ENCODE data around the gene SCN4B. TPM values are rescaled to one million over a fixed set of nuclear protein-coding genes. Genes with fewer than 3 reads are reported as not detected.

The SCN4B gene
- total RNA-seq, 4 donors from 2014 or later: 1.8 to 7.3 (median 2.5) TPM

GRCh38 chr11:118168316-118168715 lies 15.7 kb upstream of the SCN4B start:
- Histone ChIP-seq H3K27ac (no peak overlapping the region), H3K4me1 (peaks cover 0 to 3% of the 10 kb centered on the region in 2 donors), H3K36me3 (no peaks in the 10 kb centered on the region), H3K4me3 (no peak overlapping the region), H3K9me3 (no peaks in the 10 kb centered on the region), H3K27me3 (no peaks in the 10 kb centered on the region)
- no peak for DNase-seq
- TF ChIP-seq CTCF (IDR thresholded peaks at IDR 0.05) (no peak), POLR2A (IDR thresholded peaks at IDR 0.05) (no peak)
- intact Hi-C loops (cut with DNase I; ENCODE audit: low total_unique reads): no loop called here

GRCh38 chr11:118167906-118168305 lies 15.3 kb upstream of the SCN4B start:
- intact Hi-C loops (cut with DNase I; ENCODE audit: low total_unique reads): no loop called here
- no peaks in the 10 kb centered on the region for H3K27me3 ChIP-seq
- no peak overlapping the region for H3K4me3 ChIP-seq
- DNase-seq: no peak
- TF ChIP-seq CTCF (IDR thresholded peaks at IDR 0.05) (no peak), POLR2A (IDR thresholded peaks at IDR 0.05) (no peak)
- no peaks in the 10 kb centered on the region for H3K36me3 ChIP-seq
- no peaks in the 10 kb centered on the region for H3K9me3 ChIP-seq
- H3K27ac ChIP-seq: no peak overlapping the region
- peaks cover 0 to 3% of the 10 kb centered on the region in 2 donors for H3K4me1 ChIP-seq

GRCh38 chr11:118167253-118167652 lies 14.6 kb upstream of the SCN4B start:
- peaks cover 0 to 3% of the 10 kb centered on the region in 2 donors for H3K4me1 ChIP-seq
- intact Hi-C loops (cut with DNase I; ENCODE audit: low total_unique reads): no loop called here
- no peak overlapping the region for H3K4me3 ChIP-seq
- no peaks in the 10 kb centered on the region for H3K9me3 ChIP-seq
- DNase-seq: no peak
- H3K36me3 ChIP-seq: no peaks in the 10 kb centered on the region
- no peak overlapping the region for H3K27ac ChIP-seq
- no peak for TF ChIP-seq POLR2A (IDR thresholded peaks at IDR 0.05)
- TF ChIP-seq CTCF (IDR thresholded peaks at IDR 0.05): no peak
- no peaks in the 10 kb centered on the region for H3K27me3 ChIP-seq

GRCh38 chr11:118166641-118167040 lies 14.0 kb upstream of the SCN4B start:
- DNase-seq: no peak
- Histone ChIP-seq H3K9me3 (no peaks in the 10 kb centered on the region), H3K27ac (no peak overlapping the region), H3K27me3 (no peaks in the 10 kb centered on the region), H3K4me1 (peaks cover 0 to 3% of the 10 kb centered on the region in 2 donors), H3K4me3 (no peak overlapping the region), H3K36me3 (no peaks in the 10 kb centered on the region)
- intact Hi-C loops (cut with DNase I; ENCODE audit: low total_unique reads): no loop called here
- TF ChIP-seq POLR2A (IDR thresholded peaks at IDR 0.05) (no peak), CTCF (IDR thresholded peaks at IDR 0.05) (no peak)

- intact Hi-C loops (cut with DNase I; ENCODE audit: low total_unique reads): no loop called here
- DNase-seq: no peak
- no peaks in the 10 kb centered on the region for H3K36me3 ChIP-seq
- H3K4me1 ChIP-seq: no peaks in the 10 kb centered on the region
- H3K27ac ChIP-seq: no peak overlapping the region
- H3K9me3 ChIP-seq: no peaks in the 10 kb centered on the region
- no peak for TF ChIP-seq POLR2A (IDR thresholded peaks at IDR 0.05)
- TF ChIP-seq CTCF (IDR thresholded peaks at IDR 0.05): no peak
- no peaks in the 10 kb centered on the region for H3K27me3 ChIP-seq
- no peak overlapping the region for H3K4me3 ChIP-seq
These were observed 12.3 kb upstream of the SCN4B start for GRCh38 chr11:118164885-118165284.
